HG03139 (cell line): ENCODE results near the gene TXNRD1.
"Not testable (repeated sequence)": the region's sequence is repeated elsewhere in the genome, so short reads cannot be mapped to it uniquely, and the experiment has no call there.

Experiments used
- ATAC-seq: cut with Tn5 transposase; IDR thresholded peaks from one replicate; pipeline ENCODE4 v1.9.1; 2021; ENCODE audit not compliant: unreplicated experiment

The TXNRD1 gene

GRCh38 chr12:104234926-104235499, 19.4 kb downstream of the TXNRD1 start:
- no peak for ATAC-seq

GRCh38 chr12:104237930-104238329, 22.4 kb downstream of the TXNRD1 start:
- no peak for ATAC-seq

DNA sequence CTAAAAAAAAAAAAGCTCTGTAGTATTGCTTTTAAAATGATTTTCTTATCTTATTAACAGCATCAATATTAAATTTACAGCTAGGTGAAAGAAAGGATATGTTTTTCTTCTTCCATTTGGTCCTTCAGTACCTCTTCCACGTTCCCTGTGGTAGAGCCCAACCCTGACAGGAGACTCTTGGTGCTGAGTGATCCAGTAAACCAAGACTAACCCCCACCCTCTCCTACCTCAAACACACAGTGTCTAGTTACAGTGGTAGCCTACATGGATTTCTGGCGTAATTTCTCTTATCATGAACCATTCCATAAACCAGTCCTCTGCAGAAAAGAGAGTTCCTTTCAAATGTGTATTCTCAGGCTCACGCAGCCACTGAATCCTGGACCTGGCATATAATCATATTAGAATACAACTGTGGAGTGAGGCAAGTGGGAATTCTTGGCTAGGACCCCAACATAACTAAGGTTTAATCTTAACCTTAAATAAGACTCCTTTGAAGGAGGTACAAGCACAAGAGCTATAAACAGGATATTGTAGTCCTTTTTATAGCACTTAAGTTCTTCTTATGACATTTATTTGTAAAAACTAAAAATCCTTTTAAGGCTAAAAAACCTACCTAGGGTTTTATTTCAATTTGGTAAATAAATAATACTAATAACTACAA, 27.1 kb downstream of the TXNRD1 start:
- no peak for ATAC-seq

DNA sequence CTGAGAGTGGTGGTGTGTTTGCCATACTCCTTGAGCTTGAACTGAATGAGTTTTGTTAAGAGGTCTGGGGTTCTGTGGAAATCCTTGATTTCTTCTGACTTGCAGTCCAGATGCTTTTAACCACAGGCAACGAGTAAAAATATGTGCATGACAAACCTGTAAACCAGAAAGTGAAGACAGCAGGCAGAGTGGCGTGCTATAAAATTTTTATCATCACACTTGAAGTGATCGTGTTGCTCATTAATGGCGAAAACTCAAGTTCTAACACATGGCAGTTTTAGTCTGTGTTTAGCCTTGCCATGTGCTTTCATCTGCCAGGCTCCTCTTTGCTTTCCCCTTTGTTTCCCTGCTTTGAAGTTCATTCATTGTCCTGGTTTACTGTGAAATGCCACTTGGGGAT, 28.0 kb downstream of the TXNRD1 start:
- no peak for ATAC-seq

DNA sequence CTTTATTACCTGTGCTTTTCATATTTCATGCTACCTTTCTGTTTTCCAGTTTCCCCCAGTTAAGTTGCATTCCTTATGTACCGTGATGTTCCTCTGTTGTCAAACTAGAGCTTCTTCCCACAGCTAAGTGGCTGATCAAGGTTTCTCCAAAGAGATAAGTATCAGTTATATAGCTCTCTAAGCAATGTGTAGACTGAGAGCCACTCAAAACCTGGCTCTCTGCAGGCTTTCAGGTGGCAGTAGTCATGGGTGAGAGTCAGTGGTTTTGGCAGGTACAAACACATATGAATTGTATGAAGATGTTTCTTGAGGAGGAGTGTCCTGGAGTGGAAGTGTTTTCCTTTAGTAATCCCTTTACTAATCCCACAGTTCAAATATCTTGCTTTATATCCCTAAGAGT, 28.4 kb downstream of the TXNRD1 start:
- no peak for ATAC-seq

DNA sequence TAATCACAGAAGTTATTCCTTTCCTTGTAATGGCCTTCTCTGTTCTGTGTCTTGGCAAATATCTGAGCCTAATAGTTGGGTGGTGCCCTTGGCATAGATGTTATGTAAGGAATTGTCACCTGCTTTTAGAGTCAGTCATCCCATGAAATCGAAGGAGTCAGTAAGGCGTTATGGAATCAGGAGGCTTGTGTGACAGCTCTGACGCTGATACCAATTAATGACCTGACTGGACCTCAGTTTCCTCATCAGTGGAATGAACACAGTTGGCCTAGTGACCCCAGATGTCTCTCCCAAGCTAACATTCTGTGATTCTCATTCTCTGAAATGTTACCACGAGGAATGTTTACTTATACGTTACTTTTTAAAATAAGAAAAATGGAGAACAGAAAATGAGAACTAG, 32.1 kb downstream of the TXNRD1 start:
- ATAC-seq: no peak

DNA sequence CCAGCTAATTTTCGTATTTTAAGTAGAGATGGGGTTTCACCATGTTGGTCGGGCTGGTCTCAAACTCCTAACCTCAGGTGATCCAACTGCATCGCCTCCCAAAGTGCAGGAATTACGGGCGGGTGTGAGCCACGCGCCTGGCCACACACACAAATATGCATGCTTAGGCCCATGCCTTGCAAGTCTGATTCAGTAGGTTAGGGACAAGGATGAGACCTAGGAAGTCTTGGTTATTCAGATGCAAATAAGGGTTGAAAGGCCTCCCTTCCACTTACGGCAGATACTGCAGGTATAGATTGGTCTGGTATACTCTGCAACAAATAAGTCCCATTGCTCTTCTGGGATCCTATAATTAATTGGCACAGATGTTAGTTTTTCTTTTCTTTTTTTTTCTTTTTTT, 32.9 kb downstream of the TXNRD1 start:
- ATAC-seq: no peak

GRCh38 chr12:104249017-104249416, 33.4 kb downstream of the TXNRD1 start:
- no peak for ATAC-seq

- ATAC-seq: no peak
Measured at GRCh38 chr12:104249898-104250297, 34.3 kb downstream of the TXNRD1 start.

DNA sequence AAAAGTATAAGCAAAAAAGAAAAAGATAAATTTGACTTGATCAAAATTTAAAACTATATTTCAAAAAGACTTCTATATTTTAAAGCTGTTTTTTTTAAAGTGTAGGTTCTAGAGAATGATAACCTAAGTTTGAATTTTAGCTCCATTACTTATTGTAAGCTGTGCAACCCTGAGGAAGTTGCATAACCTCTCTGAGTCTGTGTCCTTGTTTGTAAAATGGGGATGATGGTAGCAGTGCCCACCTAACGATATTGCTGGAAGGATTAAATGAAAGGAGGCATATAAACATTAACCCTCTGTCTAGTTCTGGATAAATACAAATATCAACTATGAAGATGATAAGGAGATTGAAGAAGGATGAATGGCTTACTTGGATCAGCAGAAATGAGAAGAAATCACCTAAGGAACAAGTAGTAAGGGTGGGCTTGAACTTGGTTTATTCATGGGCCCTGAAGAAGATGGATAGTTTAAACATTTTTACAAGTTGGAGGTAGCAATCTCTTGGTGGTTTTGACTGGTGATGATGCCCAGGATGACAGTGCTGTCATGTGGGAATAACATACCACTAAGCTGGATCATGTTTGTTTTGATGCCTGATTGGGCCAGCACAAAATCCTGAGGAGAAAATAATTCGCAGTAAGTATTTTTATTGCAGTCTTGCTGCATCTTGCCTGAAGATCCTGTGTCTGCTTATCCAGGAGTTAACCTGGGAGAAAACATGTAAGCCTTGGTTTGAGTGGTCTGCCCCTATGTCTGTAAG, 35.0 kb downstream of the TXNRD1 start:
- no peak for ATAC-seq

DNA sequence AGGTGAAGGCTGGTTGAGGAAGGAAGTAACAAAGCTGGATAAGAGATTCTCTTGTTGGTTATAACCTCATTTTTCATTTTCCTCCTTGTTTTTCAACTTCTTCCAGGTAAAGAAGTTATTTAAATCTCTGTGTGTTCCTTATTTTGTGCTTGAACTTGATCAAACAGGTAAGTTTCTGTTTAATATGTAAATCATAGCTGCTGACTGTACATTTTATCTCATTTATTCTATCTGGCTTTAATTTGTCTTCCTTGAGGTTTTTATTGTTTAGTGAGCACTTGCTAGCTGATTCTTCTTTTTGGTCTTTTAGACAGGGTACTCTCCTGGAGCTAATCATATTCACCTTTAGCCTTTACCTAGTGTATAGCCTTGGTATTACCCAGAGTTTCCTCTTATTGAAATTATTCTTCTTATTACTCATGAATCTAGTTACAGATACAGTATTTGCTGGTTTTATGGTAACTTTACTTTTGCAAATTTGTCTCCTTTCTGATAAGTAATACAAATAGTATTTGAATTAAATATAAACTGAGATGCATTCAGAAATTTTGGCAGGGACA, 42.4 kb downstream of the TXNRD1 start:
- no peak for ATAC-seq

DNA sequence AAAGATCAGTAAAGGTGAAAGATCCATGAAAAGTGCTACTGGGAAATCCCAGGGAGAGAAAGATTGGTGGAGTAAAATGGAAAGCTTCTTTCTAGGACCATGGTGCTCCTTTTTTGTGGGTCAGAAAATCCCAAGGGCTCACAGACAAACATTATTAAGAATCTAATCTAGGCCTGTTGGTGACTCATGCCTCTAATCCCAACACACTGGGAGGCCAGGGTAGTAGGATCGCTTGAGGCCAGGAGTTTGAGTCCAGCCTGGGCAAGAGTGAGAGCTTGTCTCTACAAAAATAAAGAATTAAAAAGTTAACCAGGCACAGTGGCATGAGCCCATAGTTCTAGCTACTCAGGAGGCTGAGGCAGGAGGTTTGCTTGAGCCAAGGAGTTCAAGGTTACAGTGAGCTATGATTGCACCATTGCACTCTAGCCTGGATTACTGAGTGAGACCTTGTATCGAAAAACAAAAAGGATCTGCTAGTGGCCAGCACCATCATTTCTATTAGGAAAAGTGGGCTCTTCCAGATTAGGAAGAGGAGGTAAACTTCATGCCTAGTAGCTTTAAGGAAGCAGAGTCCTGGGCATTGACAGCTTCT, 43.0 kb downstream of the TXNRD1 start:
- no peak for ATAC-seq

- ATAC-seq: no peak
Measured at GRCh38 chr12:104263026-104263425, 47.4 kb downstream of the TXNRD1 start.

GRCh38 chr12:104263580-104264358, 48.2 kb downstream of the TXNRD1 start:
- ATAC-seq: no peak

DNA sequence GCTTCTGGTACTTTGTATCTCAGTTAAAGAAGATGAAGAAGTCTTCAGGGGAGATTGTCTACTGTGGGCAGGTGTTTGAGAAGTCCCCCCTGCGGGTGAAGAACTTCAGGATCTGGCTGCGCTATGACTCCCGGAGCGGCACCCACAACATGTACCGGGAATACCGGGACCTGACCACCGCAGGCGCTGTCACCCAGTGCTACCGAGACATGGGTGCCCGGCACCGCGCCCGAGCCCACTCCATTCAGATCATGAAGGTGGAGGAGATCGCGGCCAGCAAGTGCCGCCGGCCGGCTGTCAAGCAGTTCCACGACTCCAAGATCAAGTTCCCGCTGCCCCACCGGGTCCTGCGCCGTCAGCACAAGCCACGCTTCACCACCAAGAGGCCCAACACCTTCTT, 49.9 kb downstream of the TXNRD1 start:
- ATAC-seq: not testable (repeated sequence)

- ATAC-seq: no peak
Measured at GRCh38 chr12:104272938-104273337, 57.4 kb downstream of the TXNRD1 start.

- no peak for ATAC-seq
Measured at GRCh38 chr12:104273503-104273902, 57.9 kb downstream of the TXNRD1 start.

DNA sequence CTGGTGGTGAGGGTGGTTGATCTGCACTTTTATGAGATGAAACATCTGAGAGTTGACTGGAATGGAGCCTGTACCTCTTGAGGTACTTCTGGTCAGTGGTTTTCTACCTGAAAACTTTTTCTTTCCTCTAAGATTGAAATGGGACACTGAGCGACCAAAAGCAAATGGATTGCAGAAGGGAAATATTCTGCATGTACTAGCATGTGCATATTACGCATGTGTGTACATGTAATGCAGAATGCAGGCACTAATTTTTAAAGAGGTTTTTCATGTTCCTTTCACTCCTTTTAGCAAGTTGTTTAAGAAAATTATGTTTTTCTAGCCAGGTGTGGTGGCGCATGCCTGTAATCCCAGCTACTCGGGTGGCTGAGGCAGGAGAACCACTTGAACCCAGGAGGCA, 59.2 kb downstream of the TXNRD1 start:
- no peak for ATAC-seq

DNA sequence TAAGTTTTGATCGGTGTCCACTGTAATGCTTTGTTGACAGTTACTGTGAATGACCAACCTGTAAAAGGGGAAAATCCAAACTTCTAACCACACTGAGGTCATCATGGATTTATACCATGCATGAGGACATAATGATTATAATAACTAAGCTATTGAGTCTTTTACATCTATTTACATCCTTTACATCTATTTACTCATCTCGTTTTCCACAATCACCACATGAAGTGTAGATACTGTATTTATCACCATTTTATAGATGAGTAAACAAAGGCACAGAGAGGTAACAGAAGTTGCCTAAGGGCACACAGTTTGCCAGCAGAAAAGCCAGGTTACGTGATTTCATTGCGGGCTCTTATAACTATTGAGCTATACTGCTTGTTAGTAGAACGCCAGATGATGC, 60.1 kb downstream of the TXNRD1 start:
- no peak for ATAC-seq

GRCh38 chr12:104276273-104277131, 60.9 kb downstream of the TXNRD1 start:
- ATAC-seq: no peak
